Natural killer cell treated with Interleukin-12 subunit alpha and Interleukin-12 subunit beta and Interleukin-15 and Interleukin-18, amount 100 ng/mL, for 72 hours (primary cell): ENCODE measurements around the gene TMEM52B. TPM values are rescaled to one million over a fixed set of nuclear protein-coding genes. Genes with fewer than 3 reads are reported as not detected.

Source experiments
- ATAC-seq, 2 donors: fragments of 150-1000 bp; cut with Tn5 transposase in 1 of 2; sonication (Bioruptor Pico), chemical (Tn5 transposase) in 1 of 2; 2 replicates each; pipeline ENCODE4 v1.10.0; 2021
- DNase-seq: peaks from one replicate; pipeline ENCODE4 v3.0.0; 2022; ENCODE audit warnings: low spot score
- H3K27ac Mint-ChIP-seq, 2 donors: 1 replicate in 1 of 2; 2 replicates in 1 of 2; pipeline ENCODE4 v1.8.0; 2022; ENCODE audit warnings: mixed read lengths in 2 of 2, mild to moderate bottlenecking in 1 of 2, moderate library complexity in 1 of 2
- H3K27me3 Mint-ChIP-seq, 2 donors: 1 replicate in 1 of 2; 2 replicates in 1 of 2; pipeline ENCODE4 v1.8.0; 2022; ENCODE audit warnings: mixed read lengths in 2 of 2
- H3K36me3 Mint-ChIP-seq: one replicate; pipeline ENCODE4 v1.8.0; 2022; ENCODE audit warnings: mixed read lengths
- H3K4me1 Mint-ChIP-seq, 2 donors: 1 replicate in 1 of 2; 2 replicates in 1 of 2; pipeline ENCODE4 v1.8.0; 2022; ENCODE audit warnings: low read depth in 2 of 2, mixed read lengths in 2 of 2, mild to moderate bottlenecking in 1 of 2
- H3K4me3 Mint-ChIP-seq: one replicate; pipeline ENCODE4 v1.8.0; 2022; ENCODE audit warnings: mixed read lengths
- H3K9me3 Mint-ChIP-seq: 2 replicates; pipeline ENCODE4 v1.8.0; 2022; ENCODE audit warnings: mixed read lengths
- total RNA-seq, 2 donors: library from RNA; stranded (reverse); gene quantifications; one replicate each; pipeline ENCODE4 v1.2.3, GENCODE V29; 2022

The TMEM52B gene
- not detected for total RNA-seq

- H3K36me3 Mint-ChIP-seq = no peaks in the 10 kb centered on the region
- DNase-seq (no peak), ATAC-seq (no peak)
- peaks cover 16 to 18% of the 10 kb centered on the region in 2 donors for H3K4me1 Mint-ChIP-seq
- H3K27ac Mint-ChIP-seq = no peak within 1 kb of the TSS
- no peak within 1 kb of the TSS for H3K4me3 Mint-ChIP-seq
- H3K9me3 Mint-ChIP-seq = no peaks in the 10 kb centered on the region
- H3K27me3 Mint-ChIP-seq = peaks cover 8 to 36% of the 10 kb centered on the region in 2 donors
These were observed at the start of gene TMEM52B for GRCh38 chr12:10178821-10179220. TSS of gene TMEM52B (plus strand) at chr12:10179032. CDS start at chr12:10179575, 543 bp downstream.

GRCh38 chr12:10130042-10130441 is 48.8 kb upstream of the TMEM52B start, which contains the start of gene CLEC7A:
TSS of gene CLEC7A (minus strand) at chr12:10130199. CDS start at chr12:10130082, 117 bp downstream.
- Mint-ChIP-seq H3K27ac (no peak within 1 kb of the TSS), H3K36me3 (no peaks in the 10 kb centered on the region), H3K4me3 (no peak within 1 kb of the TSS), H3K9me3 (no peaks in the 10 kb centered on the region), H3K27me3 (peaks cover 8 to 11% of the 10 kb centered on the region in 2 donors), H3K4me1 (peaks cover 0 to 7% of the 10 kb centered on the region in 2 donors)
- DNase-seq = no peak
- no peak for ATAC-seq

GRCh38 chr12:10131111-10131690 is 47.6 kb upstream of the TMEM52B start:
- H3K27me3 Mint-ChIP-seq = peaks cover 11 to 13% of the 10 kb centered on the region in 2 donors
- H3K27ac Mint-ChIP-seq = no peak overlapping the region
- DNase-seq (no peak), ATAC-seq (no peak)
- peaks cover 0 to 5% of the 10 kb centered on the region in 2 donors for H3K4me1 Mint-ChIP-seq
- no peaks in the 10 kb centered on the region for H3K36me3 Mint-ChIP-seq
- H3K9me3 Mint-ChIP-seq = no peaks in the 10 kb centered on the region
- no peak overlapping the region for H3K4me3 Mint-ChIP-seq

GRCh38 chr12:10132850-10133370 is 45.9 kb upstream of the TMEM52B start:
- no peaks in the 10 kb centered on the region for H3K4me1 Mint-ChIP-seq
- H3K4me3 Mint-ChIP-seq = no peak overlapping the region
- H3K9me3 Mint-ChIP-seq = no peaks in the 10 kb centered on the region
- no peaks in the 10 kb centered on the region for H3K36me3 Mint-ChIP-seq
- ATAC-seq (no peak), DNase-seq (no peak)
- no peak overlapping the region for H3K27ac Mint-ChIP-seq
- H3K27me3 Mint-ChIP-seq = peaks cover 8 to 10% of the 10 kb centered on the region in 2 donors

GRCh38 chr12:10135126-10135525 is 43.7 kb upstream of the TMEM52B start:
- DNase-seq (no peak), ATAC-seq (no peak)
- H3K36me3 Mint-ChIP-seq = no peaks in the 10 kb centered on the region
- no peaks in the 10 kb centered on the region for H3K9me3 Mint-ChIP-seq
- peaks cover 3 to 4% of the 10 kb centered on the region in 2 donors for H3K4me1 Mint-ChIP-seq
- H3K27ac Mint-ChIP-seq = no peak overlapping the region
- no peak overlapping the region for H3K4me3 Mint-ChIP-seq
- peaks cover 8 to 9% of the 10 kb centered on the region in 2 donors for H3K27me3 Mint-ChIP-seq

GRCh38 chr12:10136637-10137205 is 42.1 kb upstream of the TMEM52B start:
- ATAC-seq (no peak), DNase-seq (no peak)
- H3K9me3 Mint-ChIP-seq = no peaks in the 10 kb centered on the region
- peaks cover 3 to 5% of the 10 kb centered on the region in 2 donors for H3K4me1 Mint-ChIP-seq
- no peak overlapping the region for H3K4me3 Mint-ChIP-seq
- peak overlapping the region in 1 of 2 donors; percentile 2 for H3K27ac Mint-ChIP-seq
- H3K27me3 Mint-ChIP-seq = peaks cover 8 to 9% of the 10 kb centered on the region in 2 donors
- H3K36me3 Mint-ChIP-seq = no peaks in the 10 kb centered on the region

- no peaks in the 10 kb centered on the region for H3K9me3 Mint-ChIP-seq
These were observed 38.8 kb upstream of the TMEM52B start for GRCh38 chr12:10140001-10140400.

GRCh38 chr12:10142976-10143589 is 35.7 kb upstream of the TMEM52B start:
- Mint-ChIP-seq H3K9me3 (no peaks in the 10 kb centered on the region), H3K27ac (no peak overlapping the region), H3K4me1 (peaks cover 3 to 5% of the 10 kb centered on the region in 2 donors), H3K4me3 (no peak overlapping the region), H3K27me3 (peaks cover 2 to 18% of the 10 kb centered on the region in 2 donors), H3K36me3 (no peaks in the 10 kb centered on the region)
- no peak for DNase-seq
- no peak for ATAC-seq

More at GRCh38 chr12:10140001-10140400, 38.8 kb upstream of the TMEM52B start:
- H3K4me1 Mint-ChIP-seq = peaks cover 3 to 5% of the 10 kb centered on the region in 2 donors
- H3K36me3 Mint-ChIP-seq = no peaks in the 10 kb centered on the region
- DNase-seq (no peak), ATAC-seq (no peak)
- peaks cover 9 to 26% of the 10 kb centered on the region in 2 donors for H3K27me3 Mint-ChIP-seq
- no peak overlapping the region for H3K4me3 Mint-ChIP-seq
- no peak overlapping the region for H3K27ac Mint-ChIP-seq

- H3K4me1 Mint-ChIP-seq = peaks cover under 1% of the 10 kb centered on the region in 2 donors
- ATAC-seq (no peak), DNase-seq (no peak)
- H3K36me3 Mint-ChIP-seq = no peaks in the 10 kb centered on the region
- H3K27ac Mint-ChIP-seq = no peak overlapping the region
- peaks cover 0 to 18% of the 10 kb centered on the region in 2 donors for H3K27me3 Mint-ChIP-seq
- no peaks in the 10 kb centered on the region for H3K9me3 Mint-ChIP-seq
- no peak overlapping the region for H3K4me3 Mint-ChIP-seq
These were observed 31.0 kb upstream of the TMEM52B start for GRCh38 chr12:10147714-10148403.

GRCh38 chr12:10151621-10152020 is 27.2 kb upstream of the TMEM52B start:
- ATAC-seq = no peak
- H3K36me3 Mint-ChIP-seq = no peaks in the 10 kb centered on the region
- no peaks in the 10 kb centered on the region for H3K9me3 Mint-ChIP-seq
- H3K4me3 Mint-ChIP-seq = no peak overlapping the region
- no peaks in the 10 kb centered on the region for H3K27me3 Mint-ChIP-seq
- DNase-seq = no peak
- no peak overlapping the region for H3K27ac Mint-ChIP-seq
- H3K4me1 Mint-ChIP-seq = peaks cover 10 to 12% of the 10 kb centered on the region in 2 donors

- DNase-seq = peak; percentile 77
- no peaks in the 10 kb centered on the region for H3K36me3 Mint-ChIP-seq
- no peaks in the 10 kb centered on the region for H3K9me3 Mint-ChIP-seq
- no peaks in the 10 kb centered on the region for H3K27me3 Mint-ChIP-seq
- ATAC-seq = peak; percentile 88 to 89
- peak overlapping the region; percentile 53 to 68 for H3K27ac Mint-ChIP-seq
- peaks cover 10 to 12% of the 10 kb centered on the region in 2 donors for H3K4me1 Mint-ChIP-seq
- peak overlapping the region; percentile 83 for H3K4me3 Mint-ChIP-seq
These were observed 25.3 kb upstream of the TMEM52B start for GRCh38 chr12:10153271-10154144.

- Mint-ChIP-seq H3K9me3 (no peaks in the 10 kb centered on the region), H3K27me3 (no peaks in the 10 kb centered on the region), H3K4me1 (peaks cover 10 to 12% of the 10 kb centered on the region in 2 donors), H3K4me3 (peak overlapping the region; percentile 83), H3K27ac (peak overlapping the region; percentile 53 to 68), H3K36me3 (no peaks in the 10 kb centered on the region)
- no peak for ATAC-seq
- DNase-seq = no peak
These were observed 24.7 kb upstream of the TMEM52B start for GRCh38 chr12:10154145-10154496.

GRCh38 chr12:10155966-10156365 is 22.9 kb upstream of the TMEM52B start:
- no peaks in the 10 kb centered on the region for H3K9me3 Mint-ChIP-seq
- ATAC-seq = no peak
- H3K4me3 Mint-ChIP-seq = no peak overlapping the region
- H3K36me3 Mint-ChIP-seq = no peaks in the 10 kb centered on the region
- no peaks in the 10 kb centered on the region for H3K27me3 Mint-ChIP-seq
- DNase-seq = no peak
- no peak overlapping the region for H3K27ac Mint-ChIP-seq
- peaks cover 10 to 12% of the 10 kb centered on the region in 2 donors for H3K4me1 Mint-ChIP-seq
